Ishikawa (cell line): Measurements from ENCODE around the gene PCCA.

Source experiments
- CEBPB ChIP-seq: IDR thresholded peaks from 2 replicates; pipeline ENCODE4 v1.6.1; 2012
- CREB1 ChIP-seq: IDR thresholded peaks from 2 replicates; pipeline ENCODE4 v1.6.1; 2012; ENCODE audit warnings: low read depth
- EGR1 ChIP-seq: IDR thresholded peaks from 2 replicates; pipeline ENCODE4 v1.6.1; 2012
- EP300 ChIP-seq: IDR thresholded peaks from 2 replicates; pipeline ENCODE4 v1.6.1; 2012; ENCODE audit warnings: borderline replicate concordance
- FOXM1 ChIP-seq: IDR thresholded peaks from 2 replicates; pipeline ENCODE4 v1.6.1; 2012; ENCODE audit warnings: low read depth, borderline replicate concordance
- NFIC ChIP-seq: IDR thresholded peaks from 2 replicates; pipeline ENCODE4 v1.6.1; 2012
- RAD21 ChIP-seq: IDR thresholded peaks from 2 replicates; pipeline ENCODE4 v1.6.1; 2012; ENCODE audit warnings: low read depth
- REST ChIP-seq: IDR thresholded peaks from 2 replicates; pipeline ENCODE4 v1.6.1; 2012; ENCODE audit warnings: low read depth, mild to moderate bottlenecking
- TAF1 ChIP-seq: IDR thresholded peaks from 2 replicates; pipeline ENCODE4 v1.6.1; 2012; ENCODE audit warnings: low read depth, mild to moderate bottlenecking
- TCF12 ChIP-seq: IDR thresholded peaks from 2 replicates; pipeline ENCODE4 v1.6.1; 2012; ENCODE audit warnings: low read depth
- TEAD4 ChIP-seq: IDR thresholded peaks from 2 replicates; pipeline ENCODE4 v1.6.1; 2012
- USF1 ChIP-seq: IDR thresholded peaks from 2 replicates; pipeline ENCODE4 v1.6.1; 2012
- YY1 ChIP-seq: IDR thresholded peaks from 2 replicates; pipeline ENCODE4 v1.6.1; 2012; ENCODE audit warnings: low read depth
- ZBTB7A ChIP-seq: IDR thresholded peaks from 2 replicates; pipeline ENCODE4 v1.6.1; 2012; ENCODE audit warnings: low read depth
- TF ChIP-seq, protein P1 (sequence below): IDR thresholded peaks from 2 replicates; pipeline ENCODE4 v1.6.1; 2012

The PCCA gene

DNA sequence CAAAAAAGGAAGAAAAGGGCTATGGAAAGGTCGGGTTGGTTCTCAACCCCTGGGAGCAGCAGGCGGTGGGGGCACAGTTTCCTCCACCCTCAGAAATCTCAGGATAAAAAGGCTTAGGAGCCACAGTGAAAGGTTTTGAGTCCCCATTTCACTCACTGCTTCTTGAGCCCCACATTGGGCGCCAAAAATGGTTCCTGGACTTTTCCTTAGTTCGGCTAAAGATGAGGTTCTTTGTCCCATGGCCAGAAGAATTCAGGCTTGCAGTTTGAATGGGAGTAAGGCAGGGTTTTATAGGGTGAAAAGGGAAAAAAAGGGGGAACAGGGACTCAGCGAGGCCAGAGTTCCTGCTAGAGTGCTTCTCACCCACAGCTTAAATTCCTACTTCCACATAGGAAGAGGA, 320.2 kb downstream of the PCCA start:
- TF ChIP-seq TAF1 (no peak), EGR1 (no peak), TEAD4 (no peak), USF1 (no peak)
- TF ChIP-seq, protein P1, sequence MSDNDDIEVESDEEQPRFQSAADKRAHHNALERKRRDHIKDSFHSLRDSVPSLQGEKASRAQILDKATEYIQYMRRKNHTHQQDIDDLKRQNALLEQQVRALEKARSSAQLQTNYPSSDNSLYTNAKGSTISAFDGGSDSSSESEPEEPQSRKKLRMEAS: no peak

GRCh38 chr13:100423375-100423774, 334.5 kb downstream of the PCCA start:
- TF ChIP-seq ZBTB7A (no peak), REST (no peak), YY1 (no peak), CREB1 (no peak), TCF12 (no peak), NFIC (no peak), TAF1 (no peak), TEAD4 (no peak), EGR1 (no peak), FOXM1 (no peak), EP300 (no peak), CEBPB (no peak), RAD21 (no peak), USF1 (no peak)
- TF ChIP-seq, protein P1: no peak

DNA sequence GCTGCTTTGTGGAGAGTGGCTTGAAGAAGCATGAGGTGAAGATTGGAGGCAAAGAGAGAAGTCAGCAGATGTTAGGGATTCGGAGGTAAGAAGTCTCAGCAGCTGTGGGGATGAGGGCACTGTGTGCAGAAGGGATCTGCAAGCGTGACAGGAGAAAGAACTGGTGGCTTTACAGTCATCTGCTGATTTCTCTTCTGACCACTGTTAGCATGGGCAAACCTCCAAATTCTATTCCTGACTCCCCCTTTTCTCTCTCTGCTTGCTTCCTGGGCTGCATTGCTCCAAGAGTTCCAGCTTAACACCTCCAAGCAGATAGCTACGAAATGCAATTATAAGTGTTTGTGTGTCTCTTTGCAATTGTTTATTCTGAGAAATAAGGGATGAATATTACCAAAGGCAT, 340.1 kb downstream of the PCCA start:
- TF ChIP-seq YY1: no peak
- TF ChIP-seq EP300: no peak
- no peak for TF ChIP-seq EGR1
- no peak for TF ChIP-seq REST
- TF ChIP-seq CREB1: no peak
- no peak for TF ChIP-seq ZBTB7A
- TF ChIP-seq FOXM1: no peak
- TF ChIP-seq, protein P1: no peak
- no peak for TF ChIP-seq CEBPB
- no peak for TF ChIP-seq RAD21
- TF ChIP-seq NFIC: no peak
- no peak for TF ChIP-seq USF1
- no peak for TF ChIP-seq TEAD4

GRCh38 chr13:100432611-100433010, 343.7 kb downstream of the PCCA start:
- no peak for TF ChIP-seq RAD21
- TF ChIP-seq EGR1: no peak
- TF ChIP-seq CREB1: no peak
- TF ChIP-seq NFIC: no peak
- TF ChIP-seq EP300: no peak
- no peak for TF ChIP-seq YY1
- no peak for TF ChIP-seq TCF12
- TF ChIP-seq, protein P1: no peak
- no peak for TF ChIP-seq TEAD4
- no peak for TF ChIP-seq REST
- no peak for TF ChIP-seq ZBTB7A
- no peak for TF ChIP-seq TAF1
- TF ChIP-seq FOXM1: no peak
- no peak for TF ChIP-seq CEBPB
- TF ChIP-seq USF1: no peak
